Measurements from ENCODE around the gene USP19.

DNA sequence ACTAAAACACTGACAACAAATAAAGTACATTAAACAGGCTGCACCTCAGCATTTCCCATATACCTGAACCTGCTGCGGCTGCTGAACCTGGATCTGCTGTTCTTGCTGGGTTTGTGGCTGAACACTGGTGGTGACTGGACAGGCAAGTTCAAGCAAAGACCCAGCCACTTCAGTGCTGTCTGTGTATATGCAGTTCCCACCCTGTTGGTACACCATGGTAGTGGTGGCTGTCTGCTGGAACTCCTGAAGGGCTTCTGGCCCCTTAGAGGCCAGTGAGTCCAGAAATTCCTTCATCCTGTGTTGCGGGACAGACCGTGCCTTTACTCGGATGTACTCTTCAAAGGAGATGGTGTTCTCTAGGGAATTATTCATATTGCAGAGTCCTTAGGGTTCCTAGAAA, 44.0 kb downstream of the USP19 start:
- TF ChIP-seq EP300 (IDR thresholded peaks at IDR 0.05; ENCODE audit: borderline replicate concordance) (no peak), TCF12 (IDR thresholded peaks at IDR 0.05; ENCODE audit: low read depth) (no peak), CREB1 (IDR thresholded peaks at IDR 0.05; ENCODE audit: low read depth) (no peak), RAD21 (IDR thresholded peaks at IDR 0.05; ENCODE audit: low read depth) (no peak), CEBPB (IDR thresholded peaks at IDR 0.05) (no peak), EGR1 (IDR thresholded peaks at IDR 0.05) (no peak), NFIC (IDR thresholded peaks at IDR 0.05) (no peak), TAF1 (IDR thresholded peaks at IDR 0.05; ENCODE audit: low read depth) (no peak)
- TF ChIP-seq, protein P1, sequence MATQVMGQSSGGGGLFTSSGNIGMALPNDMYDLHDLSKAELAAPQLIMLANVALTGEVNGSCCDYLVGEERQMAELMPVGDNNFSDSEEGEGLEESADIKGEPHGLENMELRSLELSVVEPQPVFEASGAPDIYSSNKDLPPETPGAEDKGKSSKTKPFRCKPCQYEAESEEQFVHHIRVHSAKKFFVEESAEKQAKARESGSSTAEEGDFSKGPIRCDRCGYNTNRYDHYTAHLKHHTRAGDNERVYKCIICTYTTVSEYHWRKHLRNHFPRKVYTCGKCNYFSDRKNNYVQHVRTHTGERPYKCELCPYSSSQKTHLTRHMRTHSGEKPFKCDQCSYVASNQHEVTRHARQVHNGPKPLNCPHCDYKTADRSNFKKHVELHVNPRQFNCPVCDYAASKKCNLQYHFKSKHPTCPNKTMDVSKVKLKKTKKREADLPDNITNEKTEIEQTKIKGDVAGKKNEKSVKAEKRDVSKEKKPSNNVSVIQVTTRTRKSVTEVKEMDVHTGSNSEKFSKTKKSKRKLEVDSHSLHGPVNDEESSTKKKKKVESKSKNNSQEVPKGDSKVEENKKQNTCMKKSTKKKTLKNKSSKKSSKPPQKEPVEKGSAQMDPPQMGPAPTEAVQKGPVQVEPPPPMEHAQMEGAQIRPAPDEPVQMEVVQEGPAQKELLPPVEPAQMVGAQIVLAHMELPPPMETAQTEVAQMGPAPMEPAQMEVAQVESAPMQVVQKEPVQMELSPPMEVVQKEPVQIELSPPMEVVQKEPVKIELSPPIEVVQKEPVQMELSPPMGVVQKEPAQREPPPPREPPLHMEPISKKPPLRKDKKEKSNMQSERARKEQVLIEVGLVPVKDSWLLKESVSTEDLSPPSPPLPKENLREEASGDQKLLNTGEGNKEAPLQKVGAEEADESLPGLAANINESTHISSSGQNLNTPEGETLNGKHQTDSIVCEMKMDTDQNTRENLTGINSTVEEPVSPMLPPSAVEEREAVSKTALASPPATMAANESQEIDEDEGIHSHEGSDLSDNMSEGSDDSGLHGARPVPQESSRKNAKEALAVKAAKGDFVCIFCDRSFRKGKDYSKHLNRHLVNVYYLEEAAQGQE (IDR thresholded peaks at IDR 0.05; ENCODE audit: low read depth) = no peak
- TF ChIP-seq, protein P2, sequence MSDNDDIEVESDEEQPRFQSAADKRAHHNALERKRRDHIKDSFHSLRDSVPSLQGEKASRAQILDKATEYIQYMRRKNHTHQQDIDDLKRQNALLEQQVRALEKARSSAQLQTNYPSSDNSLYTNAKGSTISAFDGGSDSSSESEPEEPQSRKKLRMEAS (IDR thresholded peaks at IDR 0.05) = no peak

Data from Ishikawa (cell line).